ENCODE measurements around the gene CPM. TPM values are rescaled to one million over a fixed set of nuclear protein-coding genes. Genes with fewer than 3 reads are reported as not detected.

Gene CPM
- total and polyA plus RNA-seq, 2 donors (not counting 3 experiments of a cell fraction or from before 2014, with no cell fraction given): not detected

DNA sequence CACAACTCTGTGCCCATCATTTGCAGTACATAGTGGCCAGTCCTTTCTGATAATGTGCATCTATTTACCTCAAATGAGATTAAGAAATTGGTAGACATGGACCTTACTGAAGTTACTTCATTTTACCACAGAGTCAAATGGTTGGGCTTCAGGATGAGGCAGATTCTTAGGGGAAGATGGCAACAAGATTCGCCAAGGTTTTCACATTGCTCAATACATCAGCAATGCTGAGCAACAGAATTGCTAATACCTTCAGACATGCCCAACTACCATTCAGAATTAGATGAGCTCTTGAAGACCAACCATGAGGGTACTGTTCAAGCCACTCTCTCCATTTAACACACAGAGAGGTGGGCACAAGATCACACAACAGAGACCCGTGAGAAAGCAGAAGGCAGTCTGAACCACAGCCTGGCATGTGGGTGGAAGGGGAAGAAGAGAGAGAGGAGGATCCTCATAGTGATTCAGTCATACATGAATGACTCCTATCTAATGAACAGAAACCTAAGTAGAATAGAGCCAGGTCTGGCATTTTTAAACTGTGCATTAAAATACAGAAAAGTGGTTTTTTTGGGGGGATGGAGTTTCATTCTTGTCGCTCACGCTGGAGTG lies 28.5 kb downstream of the CPM start:
- Histone ChIP-seq H3K4me3 (replicated peaks in 1 of 3; ENCODE audit: insufficient read depth in 1 of 3, low read depth in 1 of 3, low read length in 3 of 3) (no peak overlapping the region), H3K36me3 (ENCODE audit: control insufficient read depth in 2 of 2, extremely low read depth in 1 of 2, insufficient read depth in 2 of 2, low read length in 2 of 2) (no peaks in the 10 kb centered on the region), H3K4me2 (ENCODE audit: insufficient read depth, low read length) (no peak overlapping the region), H3K27me3 (ENCODE audit: control insufficient read depth in 2 of 2, insufficient read depth in 2 of 2, low read length in 2 of 2) (peaks cover 0 to 5% of the 10 kb centered on the region in 2 experiments), H3K79me2 (ENCODE audit: control insufficient read depth, insufficient read depth, low read length) (no peaks in the 10 kb centered on the region), H3K27ac (ENCODE audit: insufficient read depth, low read depth, low read length) (no peak overlapping the region), H2AFZ (ENCODE audit: low read depth, low read length) (no peak overlapping the region), H3K9me3 (replicated peaks; ENCODE audit: control insufficient read depth, insufficient read depth, low read length) (no peaks in the 10 kb centered on the region), H3K4me1 (ENCODE audit: control insufficient read depth, extremely low read depth, insufficient read depth, low read length) (no peaks in the 10 kb centered on the region), H3K9me1 (replicated peaks; ENCODE audit: control insufficient read depth, extremely low read depth, insufficient read depth, low read length) (no peaks in the 10 kb centered on the region), H3K9ac (replicated peaks; ENCODE audit: extremely low read depth, insufficient read depth, low read length) (no peak overlapping the region), H4K20me1 (replicated peaks; ENCODE audit: control insufficient read depth, extremely low read depth, insufficient read depth, low read length) (no peaks in the 10 kb centered on the region)
- TF ChIP-seq, protein P1, sequence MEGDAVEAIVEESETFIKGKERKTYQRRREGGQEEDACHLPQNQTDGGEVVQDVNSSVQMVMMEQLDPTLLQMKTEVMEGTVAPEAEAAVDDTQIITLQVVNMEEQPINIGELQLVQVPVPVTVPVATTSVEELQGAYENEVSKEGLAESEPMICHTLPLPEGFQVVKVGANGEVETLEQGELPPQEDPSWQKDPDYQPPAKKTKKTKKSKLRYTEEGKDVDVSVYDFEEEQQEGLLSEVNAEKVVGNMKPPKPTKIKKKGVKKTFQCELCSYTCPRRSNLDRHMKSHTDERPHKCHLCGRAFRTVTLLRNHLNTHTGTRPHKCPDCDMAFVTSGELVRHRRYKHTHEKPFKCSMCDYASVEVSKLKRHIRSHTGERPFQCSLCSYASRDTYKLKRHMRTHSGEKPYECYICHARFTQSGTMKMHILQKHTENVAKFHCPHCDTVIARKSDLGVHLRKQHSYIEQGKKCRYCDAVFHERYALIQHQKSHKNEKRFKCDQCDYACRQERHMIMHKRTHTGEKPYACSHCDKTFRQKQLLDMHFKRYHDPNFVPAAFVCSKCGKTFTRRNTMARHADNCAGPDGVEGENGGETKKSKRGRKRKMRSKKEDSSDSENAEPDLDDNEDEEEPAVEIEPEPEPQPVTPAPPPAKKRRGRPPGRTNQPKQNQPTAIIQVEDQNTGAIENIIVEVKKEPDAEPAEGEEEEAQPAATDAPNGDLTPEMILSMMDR (IDR thresholded peaks at IDR 0.05; ENCODE audit: extremely low read depth in 1 of 2, insufficient read depth in 1 of 2, low read depth in 1 of 2, low read length in 2 of 2): no peak
- no peak for TF ChIP-seq FOS (IDR thresholded peaks at IDR 0.05; ENCODE audit: borderline replicate concordance, insufficient read depth, low read length)
- no peak for TF ChIP-seq JUN (IDR thresholded peaks at IDR 0.05; ENCODE audit: borderline replicate concordance, insufficient read depth, insufficient read length, low read depth)
- TF ChIP-seq POLR2AphosphoS5 (IDR thresholded peaks at IDR 0.05; ENCODE audit: insufficient read depth, low read depth, low read length): no peak
- no peak for TF ChIP-seq MYC (IDR thresholded peaks at IDR 0.05; ENCODE audit: low read depth, low read length)
- intact Hi-C loops (cut with micrococcal nuclease): no loop called here
- CTCF ChIA-PET: no interaction called here
- DNase-seq (ENCODE audit: low read depth, low spot score) (no peak), FAIRE-seq (no peak)
- POLR2A ChIA-PET: no interaction called here
- no TSS peak for BruUV-seq (replicated peaks)
- dilution Hi-C loops (cut with MboI; ENCODE audit: extremely low pct_ligation_motif_present, low sequenced_read_pairs): no loop called here

DNA sequence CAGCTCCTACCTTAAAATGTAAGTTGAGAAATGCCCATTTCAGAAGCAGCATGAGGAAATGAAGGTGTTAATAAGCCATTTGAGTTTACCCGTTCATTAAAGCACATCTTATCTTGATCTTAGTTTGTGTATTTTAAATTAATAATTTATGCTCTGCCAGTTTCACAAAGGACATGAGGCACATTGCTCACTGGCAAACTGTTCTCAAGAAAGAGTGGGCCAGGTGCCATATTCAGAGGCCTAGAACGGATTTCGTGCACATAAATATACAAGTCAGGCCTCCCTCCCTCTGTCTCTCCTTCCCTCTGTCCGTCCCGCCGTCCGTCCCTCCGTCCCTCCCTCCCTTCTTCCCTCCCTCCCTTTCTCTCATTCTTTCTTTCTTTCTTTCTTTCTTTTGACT lies 29.5 kb downstream of the CPM start:
- no peak overlapping the region for H3K4me3 ChIP-seq (replicated peaks in 1 of 3; ENCODE audit: insufficient read depth in 1 of 3, low read depth in 1 of 3, low read length in 3 of 3)

More for the DNA sequence above, 29.5 kb downstream of the CPM start:
- intact Hi-C loops (cut with micrococcal nuclease): no loop called here
- dilution Hi-C loops (cut with MboI; ENCODE audit: extremely low pct_ligation_motif_present, low sequenced_read_pairs): no loop called here
- FAIRE-seq (no peak), DNase-seq (ENCODE audit: low read depth, low spot score) (no peak)
- BruUV-seq (replicated peaks): no TSS peak
- Histone ChIP-seq H3K27ac (ENCODE audit: insufficient read depth, low read depth, low read length) (no peak overlapping the region), H3K9me1 (replicated peaks; ENCODE audit: control insufficient read depth, extremely low read depth, insufficient read depth, low read length) (no peaks in the 10 kb centered on the region), H3K4me2 (ENCODE audit: insufficient read depth, low read length) (no peak overlapping the region), H3K36me3 (ENCODE audit: control insufficient read depth in 2 of 2, extremely low read depth in 1 of 2, insufficient read depth in 2 of 2, low read length in 2 of 2) (no peaks in the 10 kb centered on the region), H3K9me3 (replicated peaks; ENCODE audit: control insufficient read depth, insufficient read depth, low read length) (no peaks in the 10 kb centered on the region), H2AFZ (ENCODE audit: low read depth, low read length) (no peak overlapping the region), H3K9ac (replicated peaks; ENCODE audit: extremely low read depth, insufficient read depth, low read length) (no peak overlapping the region), H3K27me3 (ENCODE audit: control insufficient read depth in 2 of 2, insufficient read depth in 2 of 2, low read length in 2 of 2) (peaks cover 1 to 5% of the 10 kb centered on the region in 2 experiments), H4K20me1 (replicated peaks; ENCODE audit: control insufficient read depth, extremely low read depth, insufficient read depth, low read length) (no peaks in the 10 kb centered on the region), H3K79me2 (ENCODE audit: control insufficient read depth, insufficient read depth, low read length) (no peaks in the 10 kb centered on the region), H3K4me1 (ENCODE audit: control insufficient read depth, extremely low read depth, insufficient read depth, low read length) (no peaks in the 10 kb centered on the region)
- TF ChIP-seq GATA2 (IDR thresholded peaks at IDR 0.05; ENCODE audit: insufficient read depth, insufficient read length, low read depth, low read length) (no peak), FOS (IDR thresholded peaks at IDR 0.05; ENCODE audit: borderline replicate concordance, insufficient read depth, low read length) (no peak), EZH2 (IDR thresholded peaks at IDR 0.05; ENCODE audit: borderline replicate concordance, low read depth, low read length, severe bottlenecking) (no peak), POLR2A (IDR thresholded peaks at IDR 0.05; ENCODE audit: low read depth, low read length) (no peak), JUN (IDR thresholded peaks at IDR 0.05; ENCODE audit: borderline replicate concordance, insufficient read depth, insufficient read length, low read depth) (no peak), POLR2AphosphoS5 (IDR thresholded peaks at IDR 0.05; ENCODE audit: insufficient read depth, low read depth, low read length) (no peak), MYC (IDR thresholded peaks at IDR 0.05; ENCODE audit: low read depth, low read length) (no peak)
- TF ChIP-seq, protein P1 (IDR thresholded peaks at IDR 0.05; ENCODE audit: extremely low read depth in 1 of 2, insufficient read depth in 1 of 2, low read depth in 1 of 2, low read length in 2 of 2): no peak
- TF ChIP-seq, protein P2, sequence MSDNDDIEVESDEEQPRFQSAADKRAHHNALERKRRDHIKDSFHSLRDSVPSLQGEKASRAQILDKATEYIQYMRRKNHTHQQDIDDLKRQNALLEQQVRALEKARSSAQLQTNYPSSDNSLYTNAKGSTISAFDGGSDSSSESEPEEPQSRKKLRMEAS (IDR thresholded peaks at IDR 0.05; ENCODE audit: insufficient read depth, insufficient read length): no peak
- CTCF ChIA-PET: no interaction called here
- POLR2A ChIA-PET: no interaction called here
